Sigmoid colon (tissue), 4 donors: ENCODE results near the gene FHDC1.

Source experiments
- POLR2A ChIP-seq, 2 donors: fragments of 450-650 bp; IDR thresholded peaks; one replicate each; pipeline ENCODE4 v1.6.1; 2016; ENCODE audit warnings: antibody characterized with exemption in 2 of 2, mild to moderate bottlenecking in 2 of 2, moderate library complexity in 2 of 2
- POLR2AphosphoS5 ChIP-seq, 4 donors: sonication (generic); formaldehyde crosslinking; IDR thresholded peaks; one replicate each; pipeline ENCODE4 v1.6.1; 2017; ENCODE audit warnings: antibody characterized with exemption in 4 of 4
- TF ChIP-seq, protein P1 (sequence below), 4 experiments: fragments of 450-650 bp in 3 of 4; fragments of 200-600 bp in 1 of 4; IDR thresholded peaks; one replicate each; pipeline ENCODE4 v1.5.1; 2016 to 2019; ENCODE audit warnings: antibody characterized with exemption in 4 of 4, mild to moderate bottlenecking in 3 of 4, moderate library complexity in 2 of 4

DNA sequence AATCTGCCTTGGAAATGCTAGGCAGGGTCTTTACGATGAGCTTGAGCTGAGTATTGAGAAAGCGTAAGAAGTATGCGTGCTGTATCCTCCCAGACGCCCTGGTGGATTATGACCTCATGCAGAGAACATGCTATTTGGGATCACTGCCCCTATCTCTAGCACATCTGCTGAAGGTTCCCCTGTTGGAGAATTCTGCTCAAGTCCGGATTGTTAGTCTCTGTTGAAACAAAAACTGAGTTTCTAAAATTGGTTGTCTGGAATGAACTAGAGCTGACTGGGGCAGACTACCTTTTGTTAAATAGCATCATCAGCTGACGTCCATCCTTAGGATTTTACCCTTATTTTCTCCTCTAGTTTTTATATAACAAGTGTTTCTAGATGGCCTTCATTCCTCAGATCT is 7.5 kb downstream of the FHDC1 start:
- TF ChIP-seq POLR2A (IDR thresholded peaks at IDR 0.05) (no peak), POLR2AphosphoS5 (IDR thresholded peaks at IDR 0.05) (peak in 1 of 4 donors; percentile 12)
- TF ChIP-seq, protein P1, sequence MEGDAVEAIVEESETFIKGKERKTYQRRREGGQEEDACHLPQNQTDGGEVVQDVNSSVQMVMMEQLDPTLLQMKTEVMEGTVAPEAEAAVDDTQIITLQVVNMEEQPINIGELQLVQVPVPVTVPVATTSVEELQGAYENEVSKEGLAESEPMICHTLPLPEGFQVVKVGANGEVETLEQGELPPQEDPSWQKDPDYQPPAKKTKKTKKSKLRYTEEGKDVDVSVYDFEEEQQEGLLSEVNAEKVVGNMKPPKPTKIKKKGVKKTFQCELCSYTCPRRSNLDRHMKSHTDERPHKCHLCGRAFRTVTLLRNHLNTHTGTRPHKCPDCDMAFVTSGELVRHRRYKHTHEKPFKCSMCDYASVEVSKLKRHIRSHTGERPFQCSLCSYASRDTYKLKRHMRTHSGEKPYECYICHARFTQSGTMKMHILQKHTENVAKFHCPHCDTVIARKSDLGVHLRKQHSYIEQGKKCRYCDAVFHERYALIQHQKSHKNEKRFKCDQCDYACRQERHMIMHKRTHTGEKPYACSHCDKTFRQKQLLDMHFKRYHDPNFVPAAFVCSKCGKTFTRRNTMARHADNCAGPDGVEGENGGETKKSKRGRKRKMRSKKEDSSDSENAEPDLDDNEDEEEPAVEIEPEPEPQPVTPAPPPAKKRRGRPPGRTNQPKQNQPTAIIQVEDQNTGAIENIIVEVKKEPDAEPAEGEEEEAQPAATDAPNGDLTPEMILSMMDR (IDR thresholded peaks at IDR 0.05), result no peak
